GM19035 (cell line): ENCODE measurements around the gene SEC61A1.

Experiments
- ATAC-seq: cut with Tn5 transposase; IDR thresholded peaks from one replicate; pipeline ENCODE4 v1.9.1; 2021; ENCODE audit not compliant: unreplicated experiment

The SEC61A1 gene

GRCh38 chr3:128056258-128056657 is 4.0 kb downstream of the SEC61A1 start:
- no peak for ATAC-seq

- ATAC-seq, result no peak
Measured at GRCh38 chr3:128060473-128061381, 8.5 kb downstream of the SEC61A1 start.

- ATAC-seq, result no peak
Measured at GRCh38 chr3:128062033-128062745, 10.0 kb downstream of the SEC61A1 start.

- no peak for ATAC-seq
Measured at GRCh38 chr3:128063865-128064264, 11.6 kb downstream of the SEC61A1 start.

- ATAC-seq, result no peak
Measured at GRCh38 chr3:128064962-128065361, 12.7 kb downstream of the SEC61A1 start.

GRCh38 chr3:128066114-128066513 is 13.9 kb downstream of the SEC61A1 start:
- no peak for ATAC-seq

- ATAC-seq, result no peak
Measured at GRCh38 chr3:128066676-128067075, 14.4 kb downstream of the SEC61A1 start.

- no peak for ATAC-seq
Measured at GRCh38 chr3:128067489-128067888, 15.3 kb downstream of the SEC61A1 start.

- ATAC-seq, result no peak
Measured at GRCh38 chr3:128068156-128068620, 16.0 kb downstream of the SEC61A1 start.

- no peak for ATAC-seq
Measured at GRCh38 chr3:128069271-128069670, 17.0 kb downstream of the SEC61A1 start.

GRCh38 chr3:128070898-128071591 is 18.8 kb downstream of the SEC61A1 start:
- no peak for ATAC-seq

- no peak for ATAC-seq
Measured at GRCh38 chr3:128071771-128072453, 19.7 kb downstream of the SEC61A1 start.

- no peak for ATAC-seq
Measured at GRCh38 chr3:128072454-128073184, 20.4 kb downstream of the SEC61A1 start.

GRCh38 chr3:128073185-128073725 is 21.0 kb downstream of the SEC61A1 start:
- no peak for ATAC-seq

GRCh38 chr3:128073807-128074206 is 21.6 kb downstream of the SEC61A1 start:
- no peak for ATAC-seq

GRCh38 chr3:128074851-128075521 is 22.7 kb downstream of the SEC61A1 start:
- ATAC-seq, result no peak

- ATAC-seq, result peak; percentile 49
Measured at GRCh38 chr3:128075522-128076482, 23.6 kb downstream of the SEC61A1 start.
